HepG2 (cell line): Measurements from ENCODE around the gene MRPS35.

ENCODE experiments used
- JARID2 ChIP-seq: sonication (generic); formaldehyde crosslinking; IDR thresholded peaks from 2 replicates; pipeline ENCODE4 v1.8.1; 2023; ENCODE audit warnings: missing genetic modification reagents, inconsistent platforms; ENCODE audit not compliant: insufficient replicate concordance
- POLR2A ChIP-seq, 2 experiments: IDR thresholded peaks; 2 replicates each; pipeline ENCODE4 v1.6.1; 2011; ENCODE audit warnings: low read depth in 2 of 2, low read length in 2 of 2, mild to moderate bottlenecking in 1 of 2, moderate library complexity in 1 of 2; ENCODE audit not compliant: insufficient read depth in 1 of 2
- RNF2 ChIP-seq: fragments of 450-650 bp; conservative IDR thresholded peaks from 2 replicates; pipeline ENCODE4 v1.6.1; 2016; ENCODE audit warnings: low read depth
- ZNF143 ChIP-seq: sonication (generic); formaldehyde crosslinking; IDR thresholded peaks from 2 replicates; pipeline ENCODE4 v1.4.0; 2020; ENCODE audit warnings: missing genetic modification reagents
- TF ChIP-seq, protein P1 (sequence below): sonication (generic); formaldehyde crosslinking; IDR thresholded peaks from 2 replicates; pipeline ENCODE4 v1.8.1; 2023; ENCODE audit warnings: mild to moderate bottlenecking, missing genetic modification reagents, borderline replicate concordance

DNA sequence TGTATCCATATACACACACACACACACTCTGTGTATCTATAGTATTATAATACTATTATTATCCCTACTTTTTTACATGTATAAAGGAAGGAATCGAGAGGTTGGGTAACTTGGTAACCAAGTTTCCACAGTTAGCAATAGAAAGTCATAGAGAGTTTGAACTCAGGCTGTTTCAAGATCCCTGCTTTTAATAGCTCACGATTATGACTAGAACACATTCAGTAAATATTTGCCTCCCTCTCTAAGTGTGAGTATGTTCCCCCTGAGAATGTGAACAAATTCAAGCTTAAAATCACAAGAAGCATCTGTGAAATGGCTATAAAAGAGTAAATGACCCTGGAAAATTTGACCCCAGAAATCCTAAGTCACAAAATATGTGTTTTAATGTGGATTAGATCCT lies 25.4 kb upstream of the MRPS35 start:
- no peak for TF ChIP-seq JARID2
- no peak for TF ChIP-seq ZNF143 (CRISPR knock-in tag)
- TF ChIP-seq POLR2A (IDR thresholded peaks at IDR 0.05; ENCODE audit: insufficient read depth in 1 of 2, low read depth in 2 of 2, low read length in 2 of 2), result no peak
- TF ChIP-seq, protein P1, sequence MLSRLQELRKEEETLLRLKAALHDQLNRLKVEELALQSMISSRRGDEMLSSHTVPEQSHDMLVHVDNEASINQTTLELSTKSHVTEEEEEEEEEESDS (CRISPR knock-in tag), result no peak
- no peak for TF ChIP-seq RNF2
